Fibroblast of skin of left quadriceps (primary cell): ENCODE data around the gene MMEL1.
"Not testable (repeated sequence)": the region's sequence is repeated elsewhere in the genome, so short reads cannot be mapped to it uniquely, and the experiment has no call there.

Experiments
- DNase-seq, 2 experiments: peaks; one replicate each; pipeline ENCODE4 v3.0.0-alpha.2; 2013; ENCODE audit warnings: low read depth in 2 of 2

The MMEL1 gene

DNA sequence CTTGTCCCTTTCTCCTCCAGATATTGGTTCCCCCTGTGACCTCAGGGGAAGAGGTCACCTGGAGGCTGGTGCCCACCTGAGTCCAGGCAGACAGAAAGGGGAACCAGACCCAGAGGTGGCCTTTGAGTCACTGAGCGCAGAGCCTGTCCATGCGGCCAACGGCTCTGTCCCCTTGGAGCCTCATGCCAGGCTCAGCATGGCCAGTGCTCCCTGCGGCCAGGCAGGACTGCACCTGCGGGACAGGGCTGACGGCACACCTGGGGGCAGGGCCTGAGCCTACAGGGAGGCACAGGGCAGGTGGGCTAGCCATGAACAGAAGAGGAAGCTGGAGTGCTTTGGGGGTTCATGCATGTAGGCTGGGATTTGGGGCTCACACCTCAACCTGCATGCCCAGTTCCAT, 74.0 kb downstream of the MMEL1 start:
- no peak for DNase-seq

DNA sequence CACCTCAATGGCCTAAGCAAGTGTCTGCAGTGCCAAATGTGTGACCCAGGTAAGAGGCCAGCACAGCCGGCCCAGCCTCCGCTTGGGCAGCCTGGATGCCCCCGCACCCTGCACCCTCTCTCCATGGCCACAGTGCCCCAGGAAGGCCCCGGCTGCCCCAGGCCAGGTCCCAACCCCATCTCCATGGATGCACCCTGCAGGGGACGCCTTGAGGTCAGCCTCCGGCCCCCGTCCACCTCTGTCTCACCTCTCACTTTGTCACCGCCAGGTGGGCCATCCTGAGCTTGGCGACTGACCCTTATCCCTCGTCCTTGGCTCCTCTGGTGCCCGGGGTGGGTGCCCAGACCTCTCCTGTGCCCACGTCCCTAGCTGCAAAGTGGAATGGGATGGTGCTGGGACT, 74.4 kb downstream of the MMEL1 start:
- DNase-seq: no peak

GRCh38 chr1:2557482-2558400, 75.1 kb downstream of the MMEL1 start:
- DNase-seq: no peak

DNA sequence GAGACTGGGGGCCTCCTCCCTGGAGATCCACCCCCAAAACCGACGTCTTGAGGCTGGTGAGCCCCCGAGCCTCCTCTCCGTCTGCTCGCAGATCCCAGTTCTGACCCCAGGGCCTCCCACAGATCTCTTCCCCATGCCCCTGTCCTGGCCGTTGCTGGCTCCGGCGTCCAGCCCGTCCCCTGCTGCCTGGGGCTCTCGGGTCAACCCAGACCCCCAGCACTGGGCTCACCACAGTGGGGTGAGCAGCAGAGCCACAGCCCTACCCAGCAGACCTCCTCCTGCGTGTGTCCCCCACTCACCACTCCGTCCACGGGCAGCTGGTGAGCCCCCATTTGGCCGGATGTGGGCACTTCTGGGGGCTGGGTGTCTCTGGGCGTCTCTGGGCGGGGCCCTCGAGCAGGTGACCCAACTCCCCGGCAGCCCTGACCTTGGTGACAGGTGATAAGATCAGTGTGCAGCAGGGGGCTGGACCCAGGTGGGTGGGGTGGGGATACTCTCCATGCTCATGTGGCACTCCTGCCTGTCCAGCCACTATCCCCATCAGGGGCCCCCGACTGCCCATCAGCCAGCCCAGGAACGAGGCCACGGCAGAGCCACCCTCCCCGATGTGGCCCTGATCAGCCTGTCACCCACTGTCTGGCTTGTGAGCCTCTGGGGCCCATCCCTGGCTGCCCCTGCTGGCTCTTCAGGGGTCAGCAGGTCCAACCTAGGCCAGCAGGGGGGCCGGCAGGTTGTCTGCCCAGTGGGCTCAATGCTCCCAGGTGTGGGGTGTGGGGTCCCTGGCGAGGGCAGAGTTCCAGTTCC, 75.9 kb downstream of the MMEL1 start:
- no peak for DNase-seq

- DNase-seq: no peak
Measured at GRCh38 chr1:2556277-2556677, 76.5 kb downstream of the MMEL1 start, which contains the start of gene TNFRSF14. Gene TNFRSF14 (plus strand): TSS chr1:2556371. CDS start chr1:2556665, 294 bp downstream.

DNA sequence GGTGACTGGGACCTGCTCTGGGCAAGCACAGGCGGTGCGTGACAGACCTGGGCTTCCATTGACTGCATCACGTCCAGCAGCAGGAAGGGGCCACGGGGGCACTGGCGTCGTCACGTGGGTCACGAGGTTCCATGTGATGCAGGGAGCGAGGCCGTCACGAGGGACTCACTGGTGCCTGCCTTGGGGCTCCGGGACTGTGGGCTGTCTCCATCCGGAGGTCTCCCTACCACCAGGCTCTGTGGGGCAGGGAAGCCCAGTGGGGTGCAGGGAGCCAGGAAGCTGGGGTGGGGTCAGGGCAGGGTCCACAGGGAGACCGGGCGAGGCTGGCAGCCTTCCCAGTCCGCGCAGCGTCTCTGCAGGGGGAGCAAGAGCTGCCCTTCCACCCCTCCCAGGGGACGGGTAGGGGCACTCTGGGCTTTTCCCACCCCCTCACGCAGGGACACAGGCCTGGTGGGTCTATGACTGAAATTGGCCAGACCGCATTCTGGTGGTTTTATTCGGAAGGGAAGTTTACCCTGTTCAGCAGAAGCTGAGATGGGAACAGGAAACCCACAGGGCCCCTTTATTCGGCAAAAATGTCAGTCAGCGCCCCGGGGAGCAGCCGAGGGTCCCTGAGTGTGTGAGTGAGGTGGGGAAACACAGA, 77.1 kb downstream of the MMEL1 start:
- DNase-seq: no peak

GRCh38 chr1:2554621-2555387, 78.0 kb downstream of the MMEL1 start:
- no peak for DNase-seq

GRCh38 chr1:2553871-2554620, 78.8 kb downstream of the MMEL1 start:
- no peak for DNase-seq

GRCh38 chr1:2553076-2553475, 79.7 kb downstream of the MMEL1 start:
- DNase-seq: not testable (repeated sequence)

DNA sequence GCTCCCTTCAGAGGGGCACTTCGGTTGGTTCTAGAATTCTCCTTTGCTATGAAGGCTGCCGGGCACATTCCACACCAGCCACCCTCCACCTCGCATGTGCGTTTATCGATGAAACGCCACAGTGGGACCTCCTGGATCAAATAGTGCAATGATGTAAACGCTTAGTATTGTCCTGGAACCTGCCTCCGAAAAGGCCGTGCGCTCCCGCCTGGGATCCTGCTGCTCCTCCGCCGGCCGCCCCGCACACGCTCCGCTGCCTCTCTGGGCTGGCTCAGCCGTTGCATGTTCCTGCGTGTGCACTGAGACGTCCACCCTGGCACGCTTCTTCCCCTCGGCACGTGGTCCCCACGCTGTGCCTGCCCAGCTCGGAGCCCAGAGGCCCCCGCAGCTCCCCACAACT, 80.6 kb downstream of the MMEL1 start:
- DNase-seq: no peak

DNA sequence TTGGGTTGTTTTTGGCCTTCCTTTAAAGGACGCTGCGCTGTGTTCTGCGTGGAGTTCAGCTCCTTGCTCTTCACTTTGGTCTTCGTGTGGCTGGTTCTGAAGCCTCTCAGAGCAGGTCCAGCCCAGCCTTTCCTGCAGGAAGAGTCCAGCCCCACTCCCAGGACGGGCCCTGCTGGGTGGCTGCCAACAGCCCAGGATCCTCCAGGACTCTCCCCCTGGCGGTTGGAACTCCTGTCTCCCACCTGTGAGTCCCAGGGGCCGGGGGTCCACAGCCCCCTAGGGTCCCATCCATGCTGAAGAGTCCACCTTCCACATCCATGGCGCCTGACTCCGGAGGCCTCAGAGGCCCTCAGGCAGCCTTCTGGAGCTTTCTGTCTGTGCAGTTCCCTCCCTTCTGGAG, 81.3 kb downstream of the MMEL1 start:
- DNase-seq: not testable (repeated sequence)

GRCh38 chr1:2550309-2550861, 82.4 kb downstream of the MMEL1 start:
- DNase-seq: not testable (repeated sequence)

DNA sequence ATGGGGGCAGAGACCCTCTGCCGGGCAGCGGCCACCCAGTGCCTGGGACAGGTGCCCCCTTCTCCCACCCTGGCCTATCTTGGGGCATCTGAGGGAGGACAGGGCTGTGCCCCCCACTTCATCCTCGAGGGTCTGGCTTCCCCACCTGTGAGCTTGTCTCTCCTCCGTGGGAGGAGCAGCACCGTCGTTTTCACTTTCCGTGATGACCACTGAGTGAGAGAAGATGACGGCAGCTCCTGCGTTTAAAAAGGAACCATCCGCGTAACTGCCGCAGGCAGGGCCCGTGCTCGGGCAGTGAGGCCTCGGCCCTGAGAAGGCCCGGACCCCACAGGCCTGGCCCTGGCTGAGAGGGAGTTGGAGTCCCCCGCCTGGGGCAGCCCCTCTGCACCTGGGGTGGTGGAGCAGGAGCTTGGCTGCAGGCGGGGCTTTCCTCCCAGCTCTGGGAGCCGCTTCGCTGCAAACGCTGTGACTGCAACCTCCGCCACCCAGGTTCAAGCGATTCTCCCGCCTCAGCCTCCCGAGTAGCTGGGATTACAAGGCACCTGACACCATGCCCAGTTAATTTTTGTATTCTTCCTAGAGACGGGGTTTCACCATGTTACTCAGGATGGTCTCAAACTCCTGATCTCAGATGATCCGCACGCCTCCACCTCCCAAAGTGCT, 83.3 kb downstream of the MMEL1 start:
- not testable (repeated sequence) for DNase-seq

DNA sequence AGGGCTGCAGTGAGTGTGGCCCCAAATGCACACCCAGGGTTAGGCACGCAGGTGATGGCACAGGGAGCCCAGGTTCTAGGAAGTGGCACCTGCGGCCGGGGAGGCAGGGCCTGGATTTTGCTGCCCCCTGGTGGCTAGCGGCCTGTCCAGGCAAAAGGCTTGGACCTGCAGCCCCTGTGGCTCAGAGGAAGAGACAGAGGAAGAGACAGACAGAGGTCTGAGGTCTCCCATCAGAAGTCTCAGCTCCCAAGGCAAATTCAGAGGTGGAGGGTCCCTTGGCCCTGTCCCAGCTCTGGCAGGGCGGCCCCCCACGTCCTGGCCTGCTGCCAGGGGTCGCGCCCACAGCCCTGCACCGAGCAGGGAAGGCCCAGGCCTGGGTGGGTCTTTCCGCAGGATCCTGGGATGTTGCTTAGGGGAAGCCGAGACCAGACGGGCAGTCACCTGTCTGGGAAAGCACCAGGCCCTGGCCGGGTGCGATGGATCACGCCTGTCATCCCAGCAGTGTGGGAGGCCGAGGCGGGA, 84.7 kb downstream of the MMEL1 start:
- DNase-seq: no peak

DNA sequence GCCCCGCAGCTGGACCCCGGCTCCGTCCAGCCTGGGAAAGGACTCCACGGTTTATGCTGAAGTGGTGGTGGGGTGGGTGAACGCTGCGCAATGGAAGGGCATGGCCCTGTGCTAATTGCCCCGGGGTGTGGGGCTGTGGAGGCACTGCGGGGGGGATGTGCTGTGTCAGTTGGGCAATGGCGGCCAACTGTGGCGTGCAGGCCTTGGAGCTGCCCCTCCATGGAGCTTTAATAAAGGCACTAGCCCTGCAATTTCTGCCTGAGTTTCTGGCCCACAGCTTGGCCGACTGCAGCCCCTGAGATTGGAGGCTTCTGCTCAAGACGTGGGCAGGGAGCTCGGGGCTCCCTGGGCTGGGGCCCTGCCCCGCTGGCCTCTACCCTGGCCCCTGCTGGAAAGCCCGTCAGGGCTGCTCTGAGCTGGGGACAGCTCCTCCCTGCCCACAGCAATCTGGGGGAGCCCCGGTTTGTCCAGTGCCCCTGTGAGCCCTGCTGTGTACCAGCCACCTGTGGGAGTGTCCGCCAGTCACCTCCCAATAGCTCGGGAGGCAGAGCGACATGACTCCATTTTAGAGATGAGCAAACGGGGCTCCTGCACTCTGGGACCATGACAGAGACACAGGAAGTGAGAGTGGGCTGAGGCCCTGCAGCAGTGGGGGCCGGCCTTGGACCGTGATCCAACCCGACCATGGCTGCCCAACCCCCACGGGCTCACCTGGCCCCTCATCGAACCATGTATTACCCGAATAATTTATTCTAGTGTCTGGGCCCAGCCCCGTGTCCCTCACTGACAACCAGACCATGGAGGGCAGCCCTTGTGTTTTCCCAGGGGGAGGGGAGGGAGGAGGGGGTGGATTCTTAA, 85.4 kb downstream of the MMEL1 start:
- no peak for DNase-seq

DNA sequence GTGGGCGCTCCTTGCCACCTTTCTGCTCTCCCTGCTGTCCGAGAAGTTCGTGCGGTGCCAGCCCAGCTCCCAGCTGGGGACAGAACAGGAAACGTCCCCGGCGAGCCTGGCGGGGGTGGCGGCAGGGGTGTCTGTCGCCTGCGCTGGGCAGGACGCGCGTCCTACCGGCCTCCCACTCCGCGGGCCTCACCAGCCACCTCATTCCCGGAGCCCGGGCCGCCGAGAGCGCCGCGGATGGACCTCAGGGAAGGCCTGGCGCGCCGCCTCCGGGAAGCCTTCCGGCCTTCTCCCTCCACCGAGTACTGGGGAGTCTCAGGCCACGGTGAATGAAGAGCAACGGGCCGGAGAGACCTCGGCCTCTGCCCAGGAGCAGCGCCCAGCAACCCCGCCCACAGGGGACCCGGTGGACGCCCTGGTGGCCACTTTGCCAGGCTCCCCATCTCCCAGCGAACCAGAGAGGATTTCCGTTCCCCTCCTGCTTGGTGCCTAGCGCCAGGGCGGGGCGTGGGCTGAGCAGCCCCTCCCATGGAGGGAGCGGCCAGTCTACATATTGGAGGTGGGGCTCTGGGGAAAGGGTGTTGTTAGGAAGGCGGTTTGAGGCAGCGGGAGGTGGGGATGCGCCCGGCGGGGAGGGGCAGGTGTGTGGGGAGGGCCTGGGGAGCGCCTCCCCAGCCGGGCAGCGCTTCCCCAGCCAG, 86.2 kb downstream of the MMEL1 start:
- no peak for DNase-seq

GRCh38 chr1:2545754-2546514, 86.9 kb downstream of the MMEL1 start:
- DNase-seq: peak; percentile 36 to 37
